ENCODE data around the gene SORCS2.

DNA sequence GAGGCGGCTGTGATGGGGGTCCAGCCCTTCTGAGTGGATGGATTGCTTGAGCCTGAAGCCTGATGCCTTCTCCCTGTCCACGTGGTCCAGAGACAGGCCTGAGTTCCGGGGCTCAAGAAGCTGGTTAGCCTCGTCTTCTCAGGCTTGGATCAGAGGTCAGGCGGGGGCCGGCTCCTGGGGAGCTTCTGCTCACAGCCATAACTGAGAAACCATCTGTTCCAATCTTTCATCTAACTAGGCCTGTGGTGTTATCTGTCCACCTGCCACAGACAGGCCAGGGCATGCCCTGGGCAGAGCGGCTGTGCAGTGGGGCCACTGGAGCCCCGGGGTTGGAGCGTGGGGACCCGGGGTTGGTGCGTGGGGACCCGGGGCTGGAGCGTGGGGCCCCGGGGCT is 63.1 kb downstream of the SORCS2 start:
- no peak for TF ChIP-seq EZH2phosphoT487 (IDR thresholded peaks at IDR 0.05; ENCODE audit: borderline replicate concordance, low read length)
- TF ChIP-seq, protein P1, sequence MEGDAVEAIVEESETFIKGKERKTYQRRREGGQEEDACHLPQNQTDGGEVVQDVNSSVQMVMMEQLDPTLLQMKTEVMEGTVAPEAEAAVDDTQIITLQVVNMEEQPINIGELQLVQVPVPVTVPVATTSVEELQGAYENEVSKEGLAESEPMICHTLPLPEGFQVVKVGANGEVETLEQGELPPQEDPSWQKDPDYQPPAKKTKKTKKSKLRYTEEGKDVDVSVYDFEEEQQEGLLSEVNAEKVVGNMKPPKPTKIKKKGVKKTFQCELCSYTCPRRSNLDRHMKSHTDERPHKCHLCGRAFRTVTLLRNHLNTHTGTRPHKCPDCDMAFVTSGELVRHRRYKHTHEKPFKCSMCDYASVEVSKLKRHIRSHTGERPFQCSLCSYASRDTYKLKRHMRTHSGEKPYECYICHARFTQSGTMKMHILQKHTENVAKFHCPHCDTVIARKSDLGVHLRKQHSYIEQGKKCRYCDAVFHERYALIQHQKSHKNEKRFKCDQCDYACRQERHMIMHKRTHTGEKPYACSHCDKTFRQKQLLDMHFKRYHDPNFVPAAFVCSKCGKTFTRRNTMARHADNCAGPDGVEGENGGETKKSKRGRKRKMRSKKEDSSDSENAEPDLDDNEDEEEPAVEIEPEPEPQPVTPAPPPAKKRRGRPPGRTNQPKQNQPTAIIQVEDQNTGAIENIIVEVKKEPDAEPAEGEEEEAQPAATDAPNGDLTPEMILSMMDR (IDR thresholded peaks at IDR 0.05; ENCODE audit: low read depth, low read length, poor library complexity, severe bottlenecking), result no peak

All from DOHH2 (cell line).